SK-N-SH treated with all-trans-retinoic acid at 6 μM for 48 hours (cell line): ENCODE results near the gene COL23A1.
A peak's percentile ranks its signal among the peaks of the same experiment; 100 is the strongest.

ENCODE experiments used
- ATAC-seq: fragments of 200-7000 bp; cut with Tn5 transposase; 3 replicates; pipeline ENCODE4 v1.9.1; 2020; ENCODE audit warnings: mild to moderate bottlenecking, moderate library complexity
- ARNTL ChIP-seq: fragments of 450-650 bp; formaldehyde crosslinking; IDR thresholded peaks from 2 replicates; pipeline ENCODE4 v1.5.0; 2020; ENCODE audit warnings: low read depth, mild to moderate bottlenecking, moderate library complexity, borderline replicate concordance
- BACH2 ChIP-seq: fragments of 250-450 bp; sonication (Bioruptor Pico); IDR thresholded peaks from 2 replicates; pipeline ENCODE4 v1.9.0; 2021; ENCODE audit warnings: mild to moderate bottlenecking, borderline replicate concordance
- CSDC2 ChIP-seq: fragments of 250-450 bp; sonication (Bioruptor Pico); IDR thresholded peaks from 2 replicates; pipeline ENCODE4 v1.5.0; 2020; ENCODE audit warnings: mild to moderate bottlenecking, moderate library complexity
- CSRNP3 ChIP-seq: fragments of 250-450 bp; sonication (Bioruptor Pico); IDR thresholded peaks from 2 replicates; pipeline ENCODE4 v1.5.1; 2021; ENCODE audit warnings: mild to moderate bottlenecking, moderate library complexity
- GLIS3 ChIP-seq: fragments of 250-450 bp; sonication (Bioruptor Pico); IDR thresholded peaks from 2 replicates; pipeline ENCODE4 v1.5.0; 2020; ENCODE audit warnings: mild to moderate bottlenecking, moderate library complexity
- ISL1 ChIP-seq: fragments of 250-450 bp; sonication (Bioruptor Pico); IDR thresholded peaks from 2 replicates; pipeline ENCODE4 v2.1.2; 2022; ENCODE audit warnings: mild to moderate bottlenecking, moderate library complexity
- OSR1 ChIP-seq: fragments of 250-450 bp; sonication (Bioruptor Pico); IDR thresholded peaks from 2 replicates; pipeline ENCODE4 v1.8.0; 2022; ENCODE audit warnings: moderate library complexity, mild to moderate bottlenecking, inconsistent platforms
- PATZ1 ChIP-seq: fragments of 250-450 bp; sonication (Bioruptor Pico); IDR thresholded peaks from 2 replicates; pipeline ENCODE4 v1.8.0; 2020; ENCODE audit warnings: mild to moderate bottlenecking, moderate library complexity, borderline replicate concordance
- POU6F1 ChIP-seq: fragments of 250-450 bp; sonication (Bioruptor Pico); IDR thresholded peaks from 2 replicates; pipeline ENCODE4 v1.8.0; 2021; ENCODE audit warnings: low read depth, mild to moderate bottlenecking, moderate library complexity, borderline replicate concordance
- PPARA ChIP-seq: fragments of 250-450 bp; sonication (Bioruptor Pico); IDR thresholded peaks from 2 replicates; pipeline ENCODE4 v1.5.0; 2020; ENCODE audit warnings: mild to moderate bottlenecking, borderline replicate concordance
- RARB ChIP-seq: fragments of 250-450 bp; sonication (Bioruptor Pico); IDR thresholded peaks from 2 replicates; pipeline ENCODE4 v1.8.0; 2021; ENCODE audit warnings: mild to moderate bottlenecking, moderate library complexity
- SNAI2 ChIP-seq: fragments of 250-450 bp; sonication (Bioruptor Pico); IDR thresholded peaks from 2 replicates; pipeline ENCODE4 v1.5.0; 2020; ENCODE audit warnings: mild to moderate bottlenecking, moderate library complexity
- TOX ChIP-seq: fragments of 250-450 bp; sonication (Bioruptor Pico); IDR thresholded peaks from 2 replicates; pipeline ENCODE4 v1.8.0; 2021; ENCODE audit warnings: mild to moderate bottlenecking, moderate library complexity, borderline replicate concordance
- ZC3H10 ChIP-seq: fragments of 250-450 bp; sonication (Bioruptor Pico); IDR thresholded peaks from 2 replicates; pipeline ENCODE4 v1.5.1; 2021; ENCODE audit warnings: mild to moderate bottlenecking, moderate library complexity
- ZFP3 ChIP-seq: fragments of 250-450 bp; sonication (Bioruptor Pico); IDR thresholded peaks from 2 replicates; pipeline ENCODE4 v1.5.0; 2020; ENCODE audit warnings: mild to moderate bottlenecking, moderate library complexity
- ZFP30 ChIP-seq: fragments of 450-650 bp; formaldehyde crosslinking; IDR thresholded peaks from 2 replicates; pipeline ENCODE4 v1.5.0; 2022; ENCODE audit warnings: mild to moderate bottlenecking, moderate library complexity
- ZNF565 ChIP-seq: fragments of 450-650 bp; formaldehyde crosslinking; conservative IDR thresholded peaks from 2 replicates; pipeline ENCODE4 v1.5.0; 2020; ENCODE audit warnings: low read depth, mild to moderate bottlenecking, moderate library complexity
- ZNF70 ChIP-seq: fragments of 450-650 bp; formaldehyde crosslinking; IDR thresholded peaks from 2 replicates; pipeline ENCODE4 v1.5.0; 2020; ENCODE audit warnings: mild to moderate bottlenecking, moderate library complexity
- ZNF8 ChIP-seq: fragments of 450-650 bp; formaldehyde crosslinking; IDR thresholded peaks from 2 replicates; pipeline ENCODE4 v1.5.0; 2020; ENCODE audit warnings: mild to moderate bottlenecking, moderate library complexity
- TF ChIP-seq, protein P1 (sequence below): fragments of 250-450 bp; sonication (Bioruptor Pico); IDR thresholded peaks from 2 replicates; pipeline ENCODE4 v1.5.1; 2020; ENCODE audit warnings: low read depth, mild to moderate bottlenecking, moderate library complexity
- TF ChIP-seq, protein P2 (sequence below): fragments of 250-450 bp; sonication (Bioruptor Pico); IDR thresholded peaks from 2 replicates; pipeline ENCODE4 v1.5.0; 2020; ENCODE audit warnings: mild to moderate bottlenecking, moderate library complexity

The COL23A1 gene

GRCh38 chr5:178235588-178235974 lies 354.6 kb downstream of the COL23A1 start:
- no peak for TF ChIP-seq SNAI2 (CRISPR knock-in tag)
- no peak for TF ChIP-seq ISL1
- TF ChIP-seq PPARA (CRISPR knock-in tag), result no peak
- TF ChIP-seq, protein P1, sequence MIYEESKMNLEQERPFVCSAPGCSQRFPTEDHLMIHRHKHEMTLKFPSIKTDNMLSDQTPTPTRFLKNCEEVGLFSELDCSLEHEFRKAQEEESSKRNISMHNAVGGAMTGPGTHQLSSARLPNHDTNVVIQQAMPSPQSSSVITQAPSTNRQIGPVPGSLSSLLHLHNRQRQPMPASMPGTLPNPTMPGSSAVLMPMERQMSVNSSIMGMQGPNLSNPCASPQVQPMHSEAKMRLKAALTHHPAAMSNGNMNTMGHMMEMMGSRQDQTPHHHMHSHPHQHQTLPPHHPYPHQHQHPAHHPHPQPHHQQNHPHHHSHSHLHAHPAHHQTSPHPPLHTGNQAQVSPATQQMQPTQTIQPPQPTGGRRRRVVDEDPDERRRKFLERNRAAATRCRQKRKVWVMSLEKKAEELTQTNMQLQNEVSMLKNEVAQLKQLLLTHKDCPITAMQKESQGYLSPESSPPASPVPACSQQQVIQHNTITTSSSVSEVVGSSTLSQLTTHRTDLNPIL, result no peak
- no peak for TF ChIP-seq ZC3H10 (CRISPR knock-in tag)
- no peak for TF ChIP-seq GLIS3
- no peak for TF ChIP-seq ARNTL
- TF ChIP-seq ZNF70, result no peak
- TF ChIP-seq TOX (CRISPR knock-in tag), result no peak
- TF ChIP-seq BACH2 (CRISPR knock-in tag), result no peak
- TF ChIP-seq ZNF565 (CRISPR knock-in tag), result no peak
- TF ChIP-seq, protein P2, sequence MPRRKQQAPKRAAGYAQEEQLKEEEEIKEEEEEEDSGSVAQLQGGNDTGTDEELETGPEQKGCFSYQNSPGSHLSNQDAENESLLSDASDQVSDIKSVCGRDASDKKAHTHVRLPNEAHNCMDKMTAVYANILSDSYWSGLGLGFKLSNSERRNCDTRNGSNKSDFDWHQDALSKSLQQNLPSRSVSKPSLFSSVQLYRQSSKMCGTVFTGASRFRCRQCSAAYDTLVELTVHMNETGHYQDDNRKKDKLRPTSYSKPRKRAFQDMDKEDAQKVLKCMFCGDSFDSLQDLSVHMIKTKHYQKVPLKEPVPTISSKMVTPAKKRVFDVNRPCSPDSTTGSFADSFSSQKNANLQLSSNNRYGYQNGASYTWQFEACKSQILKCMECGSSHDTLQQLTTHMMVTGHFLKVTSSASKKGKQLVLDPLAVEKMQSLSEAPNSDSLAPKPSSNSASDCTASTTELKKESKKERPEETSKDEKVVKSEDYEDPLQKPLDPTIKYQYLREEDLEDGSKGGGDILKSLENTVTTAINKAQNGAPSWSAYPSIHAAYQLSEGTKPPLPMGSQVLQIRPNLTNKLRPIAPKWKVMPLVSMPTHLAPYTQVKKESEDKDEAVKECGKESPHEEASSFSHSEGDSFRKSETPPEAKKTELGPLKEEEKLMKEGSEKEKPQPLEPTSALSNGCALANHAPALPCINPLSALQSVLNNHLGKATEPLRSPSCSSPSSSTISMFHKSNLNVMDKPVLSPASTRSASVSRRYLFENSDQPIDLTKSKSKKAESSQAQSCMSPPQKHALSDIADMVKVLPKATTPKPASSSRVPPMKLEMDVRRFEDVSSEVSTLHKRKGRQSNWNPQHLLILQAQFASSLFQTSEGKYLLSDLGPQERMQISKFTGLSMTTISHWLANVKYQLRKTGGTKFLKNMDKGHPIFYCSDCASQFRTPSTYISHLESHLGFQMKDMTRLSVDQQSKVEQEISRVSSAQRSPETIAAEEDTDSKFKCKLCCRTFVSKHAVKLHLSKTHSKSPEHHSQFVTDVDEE (CRISPR knock-in tag), result no peak
- no peak for TF ChIP-seq ZFP30
- no peak for TF ChIP-seq RARB
- no peak for TF ChIP-seq OSR1 (CRISPR knock-in tag)
- TF ChIP-seq CSDC2 (CRISPR knock-in tag), result no peak
- ATAC-seq, result no peak

DNA sequence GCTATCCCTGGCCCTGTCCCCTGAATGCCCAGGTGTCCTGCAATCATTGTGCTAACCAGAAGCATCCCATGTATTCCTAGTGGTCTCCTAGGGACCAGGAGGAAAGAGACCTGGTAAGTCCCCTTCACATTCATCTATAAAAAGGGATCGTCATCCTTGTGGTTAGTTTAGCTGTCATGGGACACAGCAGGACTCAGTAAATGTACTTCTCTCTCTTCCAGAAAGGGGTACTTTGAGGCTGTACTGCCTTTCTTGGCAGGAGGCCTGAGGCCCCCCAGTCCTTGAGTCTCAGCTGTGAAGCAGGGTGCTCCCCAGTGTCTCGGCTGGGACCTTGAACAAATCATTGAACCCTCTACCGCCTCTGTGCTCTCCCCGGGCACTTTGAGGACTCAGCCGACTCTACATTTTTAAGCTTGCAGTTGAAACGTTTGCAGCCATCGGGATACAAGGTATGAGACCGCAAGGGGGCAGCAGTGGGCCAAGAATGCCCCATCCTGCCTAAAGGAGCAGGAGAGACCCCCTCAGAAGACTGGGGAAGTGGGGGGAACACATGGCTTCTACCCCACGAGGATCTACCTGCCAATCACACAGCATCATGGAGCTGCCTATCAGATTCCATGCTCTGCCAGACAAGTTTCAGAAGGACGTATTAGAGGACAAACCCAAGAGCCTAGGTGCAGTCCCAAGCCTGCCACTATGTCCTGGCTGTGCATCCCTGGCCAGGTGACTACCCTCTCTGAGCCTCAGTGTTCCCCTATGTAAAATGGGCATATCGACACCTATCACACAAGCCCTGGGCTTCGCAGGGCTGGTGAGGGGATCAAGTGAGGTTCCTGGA lies 355.2 kb downstream of the COL23A1 start:
- no peak for TF ChIP-seq POU6F1 (CRISPR knock-in tag)
- TF ChIP-seq ZNF70, result no peak
- no peak for TF ChIP-seq GLIS3
- no peak for TF ChIP-seq CSRNP3 (CRISPR knock-in tag)
- no peak for TF ChIP-seq ZNF8 (CRISPR knock-in tag)
- no peak for TF ChIP-seq PATZ1 (CRISPR knock-in tag)
- TF ChIP-seq, protein P1, result no peak
- no peak for TF ChIP-seq ZFP30
- no peak for TF ChIP-seq ZFP3 (CRISPR knock-in tag)
- TF ChIP-seq ARNTL, result no peak
- TF ChIP-seq ZC3H10 (CRISPR knock-in tag), result no peak
- TF ChIP-seq ZNF565 (CRISPR knock-in tag), result no peak
- no peak for TF ChIP-seq ISL1
- TF ChIP-seq TOX (CRISPR knock-in tag), result no peak
- TF ChIP-seq, protein P2 (CRISPR knock-in tag), result no peak
- TF ChIP-seq RARB, result no peak
- TF ChIP-seq BACH2 (CRISPR knock-in tag), result no peak
- ATAC-seq, result peak; percentile 54
